HUES48 (cell line): Measurements from ENCODE around the gene FXYD5.
"Not testable (repeated sequence)": the region's sequence is repeated elsewhere in the genome, so short reads cannot be mapped to it uniquely, and the experiment has no call there.

ENCODE experiments used
- H3K27ac ChIP-seq: one replicate; pipeline ENCODE4 v1.7.0; 2013; ENCODE audit warnings: low read depth, low read length, inconsistent platforms
- H3K27me3 ChIP-seq: 2 replicates; pipeline ENCODE4 v1.6.1; 2013; ENCODE audit warnings: mild to moderate bottlenecking, low read length; ENCODE audit not compliant: control insufficient read depth, insufficient read depth
- H3K36me3 ChIP-seq: 2 replicates; pipeline ENCODE4 v1.6.1; 2013; ENCODE audit warnings: low read length; ENCODE audit not compliant: control insufficient read depth, insufficient read depth
- H3K4me1 ChIP-seq: 2 replicates; pipeline ENCODE4 v1.6.1; 2013; ENCODE audit warnings: mild to moderate bottlenecking, low read length; ENCODE audit not compliant: control insufficient read depth, insufficient read depth
- H3K4me3 ChIP-seq: 2 replicates; pipeline ENCODE4 v1.5.1; 2013; ENCODE audit warnings: mild to moderate bottlenecking, low read depth, low read length
- H3K9ac ChIP-seq: 2 replicates; pipeline ENCODE4 v1.6.1; 2013; ENCODE audit warnings: mild to moderate bottlenecking, low read depth, low read length, moderate library complexity
- H3K9me3 ChIP-seq: 2 replicates; pipeline ENCODE4 v1.6.1; 2013; ENCODE audit warnings: low read length; ENCODE audit not compliant: control insufficient read depth, insufficient read depth

FXYD5 gene

GRCh38 chr19:35122687-35123551 is 31.6 kb upstream of the FXYD5 start:
- no peaks in the 10 kb centered on the region for H3K36me3 ChIP-seq
- peaks cover 26% of the 10 kb centered on the region for H3K4me1 ChIP-seq
- H3K9me3 ChIP-seq, result no peaks in the 10 kb centered on the region
- H3K4me3 ChIP-seq, result no peak overlapping the region
- no peak overlapping the region for H3K27ac ChIP-seq
- no peaks in the 10 kb centered on the region for H3K27me3 ChIP-seq
- H3K9ac ChIP-seq, result no peak overlapping the region

DNA sequence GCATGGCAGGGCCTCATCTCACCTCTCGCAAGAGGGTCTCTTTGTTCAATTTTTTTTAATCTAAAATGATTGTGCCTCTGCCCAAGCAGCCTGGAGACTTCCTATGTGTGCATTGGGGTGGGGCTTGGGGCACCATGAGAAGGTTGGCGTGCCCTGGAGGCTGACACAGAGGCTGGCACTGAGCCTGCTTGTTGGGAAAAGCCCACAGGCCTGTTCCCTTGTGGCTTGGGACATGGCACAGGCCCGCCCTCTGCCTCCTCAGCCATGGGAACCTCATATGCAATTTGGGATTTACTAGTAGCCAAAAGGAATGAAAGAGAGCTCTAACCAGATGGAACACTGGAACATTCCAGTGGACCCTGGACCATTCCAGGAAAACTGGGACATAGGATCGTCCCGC is 31.0 kb upstream of the FXYD5 start:
- H3K36me3 ChIP-seq, result no peaks in the 10 kb centered on the region
- no peak overlapping the region for H3K9ac ChIP-seq
- no peak overlapping the region for H3K4me3 ChIP-seq
- H3K4me1 ChIP-seq, result peaks cover 26% of the 10 kb centered on the region
- H3K9me3 ChIP-seq, result no peaks in the 10 kb centered on the region
- H3K27me3 ChIP-seq, result no peaks in the 10 kb centered on the region
- no peak overlapping the region for H3K27ac ChIP-seq

DNA sequence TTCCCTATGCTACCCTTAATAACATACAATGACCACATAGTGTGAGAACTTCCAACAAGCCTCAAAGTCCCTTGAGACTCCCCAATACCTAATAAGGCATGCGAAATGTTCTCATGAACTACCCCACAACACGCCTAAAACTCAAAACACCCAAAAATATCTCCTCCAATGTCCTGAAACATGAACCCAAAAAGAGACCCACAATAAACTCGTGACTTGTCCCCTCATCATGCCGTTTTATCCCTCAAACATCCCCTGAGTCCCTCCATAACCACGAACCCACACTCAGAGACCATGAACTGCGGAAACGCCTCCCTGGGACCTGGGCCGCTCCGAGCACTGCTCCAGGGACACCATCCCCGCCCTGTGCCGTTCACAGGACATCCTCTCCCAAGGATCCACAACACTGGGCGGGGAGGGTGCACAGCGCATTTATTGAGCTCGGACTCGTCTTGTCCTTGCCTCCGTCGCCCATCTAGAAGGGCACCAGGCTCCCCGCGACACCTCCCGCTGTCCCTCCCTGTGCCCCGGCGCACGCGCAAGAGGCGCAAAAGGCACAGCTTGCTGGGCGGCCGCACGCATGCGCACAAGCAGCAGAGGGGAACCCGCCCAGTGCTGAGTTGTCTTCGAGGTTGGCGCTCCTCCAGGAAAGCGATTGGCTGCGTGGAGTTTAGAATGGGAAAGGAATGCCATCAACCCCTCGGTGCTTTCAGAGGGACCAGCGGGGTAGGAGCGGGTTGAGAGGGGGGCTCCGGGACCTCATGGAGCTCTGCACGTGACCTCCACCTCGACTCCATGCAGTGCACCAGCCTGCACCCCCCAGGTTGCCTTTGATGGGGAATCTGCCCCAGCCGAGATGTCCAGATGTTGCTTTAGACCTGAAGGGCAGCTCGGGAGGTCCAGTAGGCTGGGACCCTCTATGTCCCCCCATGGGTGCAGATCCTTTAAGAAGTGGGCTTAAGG is 30.2 kb upstream of the FXYD5 start:
- no peak overlapping the region for H3K27ac ChIP-seq
- H3K9me3 ChIP-seq, result no peaks in the 10 kb centered on the region
- H3K36me3 ChIP-seq, result no peaks in the 10 kb centered on the region
- H3K4me3 ChIP-seq, result peak overlapping the region; percentile 31; the same call in 1 of the 2 replicates
- H3K27me3 ChIP-seq, result no peaks in the 10 kb centered on the region
- H3K9ac ChIP-seq, result no peak overlapping the region
- H3K4me1 ChIP-seq, result peaks cover 20% of the 10 kb centered on the region

- Histone ChIP-seq H3K27me3 (no peaks in the 10 kb centered on the region), H3K9ac (no peak overlapping the region), H3K9me3 (no peaks in the 10 kb centered on the region), H3K27ac (no peak overlapping the region), H3K36me3 (no peaks in the 10 kb centered on the region), H3K4me1 (peaks cover 20% of the 10 kb centered on the region), H3K4me3 (no peak overlapping the region)
Measured at GRCh38 chr19:35125270-35125717, 29.2 kb upstream of the FXYD5 start.

- Histone ChIP-seq H3K4me1 (peaks cover 20% of the 10 kb centered on the region), H3K27ac (no peak overlapping the region), H3K9me3 (no peaks in the 10 kb centered on the region)
Measured at GRCh38 chr19:35125749-35126623, 28.5 kb upstream of the FXYD5 start.

DNA sequence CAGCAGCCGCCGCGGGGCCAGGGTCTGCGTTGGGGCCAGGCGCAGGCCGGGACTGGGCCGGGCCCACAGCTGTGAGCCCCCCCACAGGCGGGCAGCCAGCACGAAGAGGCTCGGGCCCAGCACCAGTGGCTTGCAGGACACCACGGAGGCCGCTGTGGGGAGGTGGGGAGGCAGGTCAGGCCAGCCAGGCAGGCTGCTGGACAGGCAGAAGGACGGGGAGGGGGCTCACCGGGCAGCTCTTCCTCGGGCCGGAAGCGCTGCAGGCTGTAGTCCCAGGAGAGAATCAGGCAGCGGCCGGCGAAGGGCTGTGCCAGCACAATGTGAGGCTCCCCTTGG is 27.9 kb upstream of the FXYD5 start:
- Histone ChIP-seq H3K4me3 (no peak overlapping the region), H3K36me3 (no peaks in the 10 kb centered on the region), H3K9ac (no peak overlapping the region), H3K27me3 (no peaks in the 10 kb centered on the region), H3K27ac (no peak overlapping the region), H3K9me3 (no peaks in the 10 kb centered on the region), H3K4me1 (peaks cover 20% of the 10 kb centered on the region)

More at GRCh38 chr19:35125749-35126623, 28.5 kb upstream of the FXYD5 start:
- Histone ChIP-seq H3K36me3 (no peaks in the 10 kb centered on the region), H3K4me3 (no peak overlapping the region), H3K9ac (no peak overlapping the region), H3K27me3 (no peaks in the 10 kb centered on the region)

DNA sequence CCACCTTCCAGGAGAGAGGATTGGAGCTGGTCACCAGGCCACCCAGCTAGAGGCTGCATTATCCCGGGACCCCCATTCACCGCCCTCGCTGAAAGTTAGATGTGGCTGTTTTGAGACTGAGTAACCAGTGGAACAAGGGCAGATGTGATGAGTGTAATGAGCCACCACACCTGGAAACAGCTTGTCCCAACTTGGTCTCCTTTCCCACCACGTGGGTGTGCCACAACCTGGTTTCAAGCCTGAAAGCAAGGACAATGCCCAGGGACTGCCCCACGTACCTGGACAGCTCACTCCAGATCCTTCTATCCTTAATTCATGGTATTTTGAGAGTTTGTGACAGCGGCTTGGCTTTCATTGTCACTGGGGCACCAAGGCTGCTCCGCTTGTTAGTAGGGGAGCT is 26.7 kb upstream of the FXYD5 start:
- H3K4me1 ChIP-seq, result peaks cover 13% of the 10 kb centered on the region
- H3K36me3 ChIP-seq, result no peaks in the 10 kb centered on the region
- no peaks in the 10 kb centered on the region for H3K27me3 ChIP-seq
- H3K27ac ChIP-seq, result no peak overlapping the region
- no peaks in the 10 kb centered on the region for H3K9me3 ChIP-seq
- no peak overlapping the region for H3K4me3 ChIP-seq
- no peak overlapping the region for H3K9ac ChIP-seq

DNA sequence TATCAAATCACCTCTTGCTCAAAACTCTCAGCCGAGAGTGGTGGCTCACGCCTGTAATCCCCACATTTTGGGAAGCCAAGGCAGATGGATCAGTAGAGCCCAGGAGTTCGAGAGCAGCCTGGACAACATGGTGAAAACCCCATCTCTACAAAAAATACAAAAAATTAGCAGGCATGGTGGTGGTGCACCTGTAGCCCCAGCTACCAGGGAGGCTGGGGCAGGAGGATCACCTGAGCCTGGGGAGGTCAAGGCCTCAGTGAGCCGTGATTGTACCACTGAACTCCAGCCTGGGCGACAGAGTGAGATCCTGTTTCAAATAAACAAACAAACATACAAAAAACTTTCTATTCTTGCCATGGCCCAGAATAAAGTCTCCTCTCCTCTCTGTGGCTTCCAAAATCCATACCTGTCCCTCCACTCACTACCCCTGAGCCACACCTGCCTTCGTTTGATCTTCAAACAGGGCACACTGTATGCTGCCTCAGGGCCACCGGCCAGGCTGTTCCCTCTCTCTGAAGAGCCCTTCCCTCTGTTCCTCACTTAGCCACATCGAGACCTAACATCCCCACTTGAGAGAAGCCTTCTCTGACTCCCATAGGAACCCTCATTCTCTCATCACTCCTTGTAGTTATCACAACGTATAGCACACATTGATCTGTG is 26.0 kb upstream of the FXYD5 start:
- Histone ChIP-seq H3K4me1 (peaks cover 7% of the 10 kb centered on the region; the same call in 1 of the 2 replicates), H3K36me3 (no peaks in the 10 kb centered on the region), H3K27me3 (no peaks in the 10 kb centered on the region), H3K27ac (no peak overlapping the region), H3K4me3 (no peak overlapping the region), H3K9me3 (no peaks in the 10 kb centered on the region), H3K9ac (no peak overlapping the region)

GRCh38 chr19:35129724-35130274 is 24.7 kb upstream of the FXYD5 start:
- H3K36me3 ChIP-seq, H3K4me3 ChIP-seq, H3K4me1 ChIP-seq, H3K27ac ChIP-seq, H3K9me3 ChIP-seq, H3K27me3 ChIP-seq, H3K9ac ChIP-seq: not testable (repeated sequence)
